ENCODE measurements around the gene POLD2.

- peak; percentile 39 to 75 (median 55) for TF ChIP-seq CTCF (IDR thresholded peaks at IDR 0.05)
- TF ChIP-seq POLR2A (IDR thresholded peaks at IDR 0.05): no peak
Measured at GRCh38 chr7:44072364-44073231, 50.8 kb downstream of the POLD2 start.
